SK-N-MC (cell line): ENCODE data around the gene CAMTA1.

Source experiments
- EZH2 ChIP-seq: fragments of 200-600 bp; sonication (generic); IDR thresholded peaks from one replicate; pipeline ENCODE4 v1.6.1; 2017; ENCODE audit warnings: antibody characterized with exemption
- FOXP2 ChIP-seq: optimal IDR thresholded peaks from 2 replicates; pipeline ENCODE3; 2011; ENCODE audit warnings: mild to moderate bottlenecking, moderate library complexity; ENCODE audit not compliant: insufficient read depth; ENCODE audit errors: extremely low read length, control extremely low read depth
- POLR2AphosphoS5 ChIP-seq: IDR thresholded peaks from 2 replicates; pipeline ENCODE4 v1.6.1; 2012; ENCODE audit warnings: mild to moderate bottlenecking, low read depth, low read length, borderline replicate concordance

GRCh38 chr1:7648761-7649384 lies 863.6 kb downstream of the CAMTA1 start:
- no peak for TF ChIP-seq POLR2AphosphoS5
- no peak for TF ChIP-seq EZH2
- TF ChIP-seq FOXP2 = no peak
